Heart right ventricle (tissue), 16 donors: ENCODE data around the gene ATRX. TPM values are rescaled to one million over a fixed set of nuclear protein-coding genes. Genes with fewer than 3 reads are reported as not detected.
A peak's percentile ranks its signal among the peaks of the same experiment; 100 is the strongest.

Source experiments
- ATAC-seq, 8 donors: fragments of 200-7000 bp; cut with Tn5 transposase; one replicate each; pipeline ENCODE4 v1.9.1; 2020; ENCODE audit warnings: mild to moderate bottlenecking in 8 of 8, moderate library complexity in 8 of 8, moderate number of reproducible peaks in 1 of 8
- DNase-seq, 2 donors: peaks; one replicate each; pipeline ENCODE4 v3.0.0-alpha.2; 2020
- H3K27ac ChIP-seq, 10 donors: fragments of 200-600 bp; sonication (generic) in 2 of 10; one replicate each; pipeline versions ENCODE4 v1.5.0 to v1.8.0; 2020 to 2022; ENCODE audit warnings: mild to moderate bottlenecking in 3 of 10
- H3K27me3 ChIP-seq, 7 donors: fragments of 200-600 bp; one replicate each; pipeline ENCODE4 v1.8.0; 2021 to 2022; ENCODE audit warnings: mild to moderate bottlenecking in 2 of 7
- H3K36me3 ChIP-seq, 9 donors: fragments of 200-600 bp; sonication (generic) in 1 of 9; one replicate each; pipeline versions ENCODE4 v1.5.0 to v1.8.0; 2020 to 2022; ENCODE audit warnings: mild to moderate bottlenecking in 2 of 9
- H3K4me1 ChIP-seq, 9 donors: fragments of 200-600 bp; sonication (generic) in 1 of 9; one replicate each; pipeline versions ENCODE4 v1.5.0 to v1.8.0; 2020 to 2022; ENCODE audit warnings: mild to moderate bottlenecking in 4 of 9
- H3K4me3 ChIP-seq, 10 donors: fragments of 200-600 bp; sonication (generic) in 2 of 10; one replicate each; pipeline versions ENCODE4 v1.5.0 to v1.8.0; 2020 to 2022; ENCODE audit warnings: mild to moderate bottlenecking in 7 of 10, moderate library complexity in 2 of 10
- H3K9me3 ChIP-seq, 11 donors: fragments of 200-600 bp in 10 of 11; sonication (generic) in 2 of 11; one replicate each; pipeline versions ENCODE4 v1.5.0 to v1.8.0; 2013 to 2022; ENCODE audit warnings: mild to moderate bottlenecking in 2 of 11, control low read depth in 1 of 11, moderate library complexity in 1 of 11
- CTCF ChIP-seq, 9 donors: fragments of 200-600 bp; sonication (generic) in 2 of 9; IDR thresholded peaks; one replicate each; pipeline versions ENCODE4 v1.5.0 to v1.8.0; 2021 to 2022; ENCODE audit warnings: antibody characterized with exemption in 9 of 9, mild to moderate bottlenecking in 5 of 9, moderate library complexity in 1 of 9
- WGBS, 2 donors: extraction: QIAGEN DNeasy Blood & Tissue Kit; methylation state at CpG; one replicate each; pipeline ENCODE4 v1.1.7; 2013; ENCODE audit warnings: inconsistent platforms in 1 of 2; 5-methylcytosine and 5-hydroxymethylcytosine counted together
- intact Hi-C, 10 donors: fragments of 100-400 bp; cut with DNase I; formaldehyde crosslinking; loops; one replicate each; pipeline versions ENCODE4 v1.11.1 to v1.14.2; 2022
- polyA plus RNA-seq, 2 donors: library from polyadenylated mRNA; stranded (reverse); fragments of 200-250 nt; gene quantifications; one replicate each; pipeline ENCODE4 v1.2.3, GENCODE V29; 2013
- total RNA-seq, 10 donors: library from RNA; stranded (reverse); fragmentation: NEBNext Ultra II Directional in 3 of 10; extraction: Animal tissue kit (Norgen Biotek cat#: 25700) in 3 of 10; gene quantifications; one replicate each; pipeline versions ENCODE4 v1.2.1 to v1.2.4, GENCODE V29; 2021 to 2023
- donor health status: Arrhythmogenic right ventricular cardiomyopathy.
- donor health status: ischemic (EF 13 %, LVEDD 7.1; RV severe dilation, severe dysfunction).
- donor health status: healthy with polysubstance abuse.
- donor health status: DM: no; HTN: yes; CAD: no.
- donor health status: DM: no; HTN: no; CAD: no.
- donor health status: ischemic (EF 25% LVEDD 6.9; RV normal size, moderate dysfunction).
- donor health status: ischemic (EF 25% LVEDD 5.7; RV mildly dilated, moderate dysfunction).
- donor health status: healthy.
- donor health status: DM: yes; HTN: yes; CAD: no.
- donor health status: Ischemic cardiomyopathy.
- donor health status: ischemic (EF 35%, LVEDD 5.7; RV mildly dilated, moderate dysfunction).
- donor health status: nonischemic (EF 11% LVEDD 7.7; RV severe dilation, severe dysfunction).
- donor health status: DM: yes; HTN: yes; CAD: no.
- donor health status: PGD.
- donor health status: ischemic (EF 29% LVEDD 5.4; RV normal size, mild dysfunction).
- donor health status: nonischemic (EF 23%, LVEDD 6.1; RV moderate dilation, normal function).

Gene ATRX
- total and polyA plus RNA-seq, 12 donors: 8.1 to 107 (median 88.6) TPM

- Histone ChIP-seq H3K4me3 (no peak overlapping the region), H3K9me3 (no peaks in the 10 kb centered on the region), H3K4me1 (no peaks in the 10 kb centered on the region), H3K36me3 (peaks cover 0 to 46% (median 0%) of the 10 kb centered on the region in 9 donors), H3K27me3 (no peaks in the 10 kb centered on the region), H3K27ac (no peak overlapping the region)
- WGBS, 2 donors: 100% methylated on average over 1 of the region's 1 CpG
- intact Hi-C loops: no loop called here
- TF ChIP-seq CTCF (IDR thresholded peaks at IDR 0.05): no peak
- no peak for DNase-seq
- no peak for ATAC-seq
These were observed 188.5 kb downstream of the ATRX start for GRCh38 chrX:77597511-77597910.

- Histone ChIP-seq H3K27ac (no peak overlapping the region), H3K4me1 (no peaks in the 10 kb centered on the region), H3K36me3 (peaks cover 0 to 50% (median 0%) of the 10 kb centered on the region in 9 donors), H3K9me3 (no peaks in the 10 kb centered on the region), H3K4me3 (no peak overlapping the region), H3K27me3 (no peaks in the 10 kb centered on the region)
- DNase-seq (no peak), ATAC-seq (no peak)
- intact Hi-C loops: no loop called here
- 21 to 50% methylated on average over 1 of the region's 1 CpG for WGBS, 2 donors
- TF ChIP-seq CTCF (IDR thresholded peaks at IDR 0.05): peak in 7 of 9 donors; percentile 31 to 49 (median 44)
These were observed 188.9 kb downstream of the ATRX start for GRCh38 chrX:77597090-77597489.

- Histone ChIP-seq H3K4me1 (no peaks in the 10 kb centered on the region), H3K36me3 (peaks cover 0 to 62% (median 0%) of the 10 kb centered on the region in 9 donors), H3K4me3 (no peak overlapping the region), H3K9me3 (no peaks in the 10 kb centered on the region), H3K27ac (no peak overlapping the region), H3K27me3 (no peaks in the 10 kb centered on the region)
- 93 to 94% methylated on average over 4 of the region's 4 CpGs for WGBS, 2 donors
- no peak for ATAC-seq
- no peak for TF ChIP-seq CTCF (IDR thresholded peaks at IDR 0.05)
- intact Hi-C loops: no loop called here
- DNase-seq: no peak
These were observed 190.2 kb downstream of the ATRX start for GRCh38 chrX:77595848-77596247.

- intact Hi-C loops: loop anchor here in 1 of 10 donors (5.0 kb wide), 1 partner anchor 370 kb away; no protein-coding TSS in a partner anchor
- Histone ChIP-seq H3K27me3 (no peaks in the 10 kb centered on the region), H3K27ac (no peak overlapping the region), H3K4me3 (no peak overlapping the region), H3K9me3 (peaks cover 0 to 5% (median 0%) of the 10 kb centered on the region in 11 donors), H3K36me3 (peaks cover 0 to 48% (median 0%) of the 10 kb centered on the region in 9 donors), H3K4me1 (no peaks in the 10 kb centered on the region)
- ATAC-seq: no peak
- no peak for TF ChIP-seq CTCF (IDR thresholded peaks at IDR 0.05)
- 85 to 92% methylated on average over 3 of the region's 3 CpGs for WGBS, 2 donors
- DNase-seq: no peak
These were observed 213.7 kb downstream of the ATRX start for GRCh38 chrX:77572322-77572721.
